D721Med (cell line): Measurements from ENCODE around the gene MSANTD3.

Experiments used
- DNase-seq: peaks from one replicate; pipeline ENCODE4 v3.0.0; 2011; ENCODE audit warnings: low spot score; ENCODE audit not compliant: insufficient read length
- FAIRE-seq: peaks from 2 replicates; lab custom pipeline; 2011; peaks lifted over from hg19 to GRCh38; lab: Jason Lieb, UNC
- TF ChIP-seq, protein P1 (sequence below): IDR thresholded peaks from 2 replicates; pipeline ENCODE4 v1.5.1; 2012; ENCODE audit warnings: mild to moderate bottlenecking, control low read depth; ENCODE audit not compliant: insufficient read depth; ENCODE audit errors: missing control alignments

The MSANTD3 gene

DNA sequence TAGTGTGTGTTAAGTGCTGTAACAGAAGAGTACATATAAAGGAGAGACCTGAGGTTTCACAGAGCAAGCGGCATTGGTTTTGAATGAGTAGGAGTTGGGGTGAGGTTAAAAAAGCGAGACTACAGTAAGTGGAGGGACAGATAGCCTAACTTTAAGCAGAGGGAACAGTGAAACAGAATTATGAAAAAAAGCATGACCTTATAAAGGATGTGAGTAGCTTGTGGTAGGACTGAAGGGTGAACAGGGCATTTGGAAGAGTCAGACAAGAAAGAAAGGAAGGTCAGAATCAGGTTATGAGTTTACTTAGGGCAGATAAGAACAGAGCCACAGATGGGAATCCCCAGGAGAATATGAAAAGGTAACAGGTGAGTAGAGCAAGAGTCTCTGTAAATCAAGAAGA, 22.5 kb downstream of the MSANTD3 start:
- TF ChIP-seq, protein P1, sequence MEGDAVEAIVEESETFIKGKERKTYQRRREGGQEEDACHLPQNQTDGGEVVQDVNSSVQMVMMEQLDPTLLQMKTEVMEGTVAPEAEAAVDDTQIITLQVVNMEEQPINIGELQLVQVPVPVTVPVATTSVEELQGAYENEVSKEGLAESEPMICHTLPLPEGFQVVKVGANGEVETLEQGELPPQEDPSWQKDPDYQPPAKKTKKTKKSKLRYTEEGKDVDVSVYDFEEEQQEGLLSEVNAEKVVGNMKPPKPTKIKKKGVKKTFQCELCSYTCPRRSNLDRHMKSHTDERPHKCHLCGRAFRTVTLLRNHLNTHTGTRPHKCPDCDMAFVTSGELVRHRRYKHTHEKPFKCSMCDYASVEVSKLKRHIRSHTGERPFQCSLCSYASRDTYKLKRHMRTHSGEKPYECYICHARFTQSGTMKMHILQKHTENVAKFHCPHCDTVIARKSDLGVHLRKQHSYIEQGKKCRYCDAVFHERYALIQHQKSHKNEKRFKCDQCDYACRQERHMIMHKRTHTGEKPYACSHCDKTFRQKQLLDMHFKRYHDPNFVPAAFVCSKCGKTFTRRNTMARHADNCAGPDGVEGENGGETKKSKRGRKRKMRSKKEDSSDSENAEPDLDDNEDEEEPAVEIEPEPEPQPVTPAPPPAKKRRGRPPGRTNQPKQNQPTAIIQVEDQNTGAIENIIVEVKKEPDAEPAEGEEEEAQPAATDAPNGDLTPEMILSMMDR: no peak
- DNase-seq: no peak

DNA sequence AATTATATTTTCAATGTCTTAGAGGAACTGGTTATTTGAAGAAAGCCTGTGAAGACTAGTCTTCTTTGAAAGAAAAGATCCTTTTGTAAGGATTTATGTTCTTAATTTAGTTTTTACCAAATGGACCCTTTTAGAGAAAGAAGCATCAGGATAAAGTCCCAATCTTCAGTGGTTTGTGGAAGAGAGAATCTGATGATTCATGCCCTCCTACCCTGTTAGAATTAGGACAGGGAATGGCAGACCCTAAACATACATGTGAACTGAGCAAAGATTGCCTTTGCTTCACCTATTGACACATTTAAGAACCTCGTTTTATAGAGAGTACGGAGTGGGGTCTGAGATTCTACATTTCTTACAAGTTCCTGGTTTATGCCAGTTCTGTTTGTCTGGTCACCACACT, 26.0 kb downstream of the MSANTD3 start:
- TF ChIP-seq, protein P1: no peak
- DNase-seq (no peak), FAIRE-seq (no peak)

More for the DNA sequence above, 22.5 kb downstream of the MSANTD3 start:
- no peak for FAIRE-seq

DNA sequence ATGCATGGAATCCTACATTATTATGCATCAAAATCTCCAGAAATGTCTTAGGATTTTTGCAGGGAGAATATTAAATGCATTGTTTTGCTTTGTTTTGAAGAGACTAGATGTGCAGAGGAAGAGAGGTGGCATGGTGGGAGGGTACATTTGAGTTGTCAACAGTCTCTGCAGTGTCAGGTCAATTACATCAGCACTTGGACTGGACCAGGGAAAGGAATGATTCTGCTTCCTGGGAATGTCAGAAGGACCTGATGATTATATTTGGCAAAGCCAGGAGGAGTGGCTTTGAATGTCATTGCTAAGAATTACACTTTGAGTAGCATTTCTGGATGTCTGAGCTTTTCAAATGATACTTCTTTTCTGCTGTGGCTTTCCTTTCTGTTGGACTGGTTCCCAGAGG, 28.5 kb downstream of the MSANTD3 start:
- DNase-seq (no peak), FAIRE-seq (no peak)
- TF ChIP-seq, protein P1: no peak

DNA sequence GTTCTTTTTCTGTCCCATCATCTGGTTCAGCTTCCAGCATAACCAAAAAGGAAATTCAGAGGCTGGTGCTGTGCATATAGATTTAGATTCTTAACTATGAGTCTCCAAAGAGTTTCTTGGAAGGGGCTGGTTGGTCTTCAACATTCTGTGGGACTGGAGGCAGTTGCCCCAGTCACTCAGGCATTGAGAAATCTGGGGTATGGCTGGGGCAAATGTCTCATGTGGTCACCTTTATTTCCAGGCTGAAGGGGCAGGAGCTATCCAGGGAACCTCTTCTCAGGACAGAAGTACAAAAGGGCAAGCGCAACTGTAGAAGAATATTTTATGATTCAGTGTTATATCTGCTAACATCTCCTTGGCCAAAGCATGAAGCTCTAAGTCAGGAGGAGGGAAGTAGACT, 30.6 kb downstream of the MSANTD3 start:
- TF ChIP-seq, protein P1: no peak
- FAIRE-seq (no peak), DNase-seq (no peak)

DNA sequence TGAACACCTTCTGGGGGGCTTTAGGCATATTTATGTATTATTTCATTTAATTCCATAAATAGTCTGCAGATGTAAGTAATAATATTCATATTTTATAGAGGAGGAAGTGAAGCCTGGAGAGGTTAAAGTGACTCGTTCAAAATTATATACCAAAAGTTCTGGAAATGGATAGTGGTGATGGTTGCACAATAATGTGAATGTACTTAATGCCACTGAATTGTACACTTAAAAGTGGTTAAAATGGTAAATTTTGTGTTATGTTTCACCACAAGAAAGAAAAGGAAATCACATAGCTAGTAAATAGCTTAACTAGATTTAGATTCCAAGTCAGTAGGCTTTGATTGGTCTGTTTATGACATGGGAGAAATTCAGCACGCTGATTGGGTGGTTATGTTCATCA, 33.0 kb downstream of the MSANTD3 start:
- FAIRE-seq (no peak), DNase-seq (no peak)
- TF ChIP-seq, protein P1: no peak

DNA sequence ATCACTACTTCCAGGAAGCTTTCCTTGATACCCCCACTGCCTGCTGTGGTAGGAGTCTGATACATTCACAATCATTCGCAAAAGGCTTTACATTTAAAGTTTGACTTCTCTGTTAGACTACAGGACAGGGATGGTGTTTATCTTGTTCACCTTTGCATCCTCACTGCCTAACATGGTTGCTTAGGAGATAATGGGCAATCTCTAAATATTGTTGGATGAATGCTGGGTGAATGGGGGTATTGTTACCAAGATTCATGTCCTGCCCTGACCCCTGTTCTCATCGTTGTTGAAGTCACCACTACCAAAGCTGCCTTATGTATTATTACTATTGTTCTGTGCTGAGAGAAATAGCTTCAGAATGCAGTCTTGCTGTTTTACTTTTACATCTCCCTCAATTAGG, 38.3 kb downstream of the MSANTD3 start:
- FAIRE-seq (no peak), DNase-seq (no peak)
- TF ChIP-seq, protein P1: no peak

DNA sequence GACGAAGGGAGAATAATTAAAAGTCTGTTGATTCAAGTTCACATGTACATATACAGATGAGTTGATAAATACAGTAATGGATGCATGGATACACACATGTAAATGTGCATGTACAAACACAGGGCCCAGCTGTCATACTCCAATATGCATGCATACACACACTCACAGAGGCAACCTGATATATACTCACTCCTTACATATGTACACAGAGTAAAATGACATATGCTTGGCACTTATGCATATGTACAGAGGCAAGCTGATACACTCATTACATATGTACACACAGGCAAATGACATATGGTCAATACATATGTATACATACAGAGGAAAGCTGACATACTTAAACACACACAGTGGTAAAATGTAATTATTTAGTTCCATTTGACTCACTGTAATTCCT, 38.8 kb downstream of the MSANTD3 start:
- TF ChIP-seq, protein P1: no peak
- DNase-seq: no peak
- FAIRE-seq: no peak
